Neuron (in vitro differentiated cells): ENCODE results near the gene NABP1.

Source experiments
- H2AFZ ChIP-seq: one replicate; pipeline ENCODE4 v1.6.1; 2013; ENCODE audit warnings: low read depth, mild to moderate bottlenecking, inconsistent platforms, low read length, moderate library complexity
- H3K27me3 ChIP-seq: one replicate; pipeline ENCODE4 v1.6.1; 2013; ENCODE audit warnings: low read length; ENCODE audit not compliant: insufficient read depth
- H3K36me3 ChIP-seq: one replicate; pipeline ENCODE4 v1.6.1; 2013; ENCODE audit warnings: low read length; ENCODE audit not compliant: insufficient read depth
- H3K4me1 ChIP-seq: one replicate; pipeline ENCODE4 v1.6.1; 2013; ENCODE audit warnings: low read length; ENCODE audit not compliant: insufficient read depth
- H3K4me3 ChIP-seq: 2 replicates; pipeline ENCODE4 v1.5.1; 2013; ENCODE audit warnings: mild to moderate bottlenecking, low read length, moderate library complexity
- H3K9me3 ChIP-seq: one replicate; pipeline ENCODE4 v1.6.1; 2013; ENCODE audit warnings: low read length

NABP1 gene

GRCh38 chr2:191677646-191678436 is at the start of gene NABP1:
Gene NABP1, plus strand, starts transcription at chr2:191678136. Its CDS starts 479 bp downstream, at chr2:191678615.
- H3K9me3 ChIP-seq: no peaks in the 10 kb centered on the region
- H3K27me3 ChIP-seq: peaks cover 2% of the 10 kb centered on the region
- peak within 1 kb of the TSS; percentile 60 for H2AFZ ChIP-seq
- H3K36me3 ChIP-seq: no peaks in the 10 kb centered on the region
- peaks cover 6% of the 10 kb centered on the region for H3K4me1 ChIP-seq
- peak within 1 kb of the TSS; percentile 62 for H3K4me3 ChIP-seq

GRCh38 chr2:191629001-191629453 is 48.9 kb upstream of the NABP1 start:
- H2AFZ ChIP-seq: no peak overlapping the region
- H3K27me3 ChIP-seq: no peaks in the 10 kb centered on the region
- no peaks in the 10 kb centered on the region for H3K4me1 ChIP-seq
- no peaks in the 10 kb centered on the region for H3K9me3 ChIP-seq
- no peaks in the 10 kb centered on the region for H3K36me3 ChIP-seq
- H3K4me3 ChIP-seq: no peak overlapping the region

- H3K4me1 ChIP-seq: no peaks in the 10 kb centered on the region
- H3K27me3 ChIP-seq: no peaks in the 10 kb centered on the region
- H3K4me3 ChIP-seq: no peak overlapping the region
- no peak overlapping the region for H2AFZ ChIP-seq
- H3K36me3 ChIP-seq: no peaks in the 10 kb centered on the region
- no peaks in the 10 kb centered on the region for H3K9me3 ChIP-seq
Observed at GRCh38 chr2:191629976-191630712, 47.8 kb upstream of the NABP1 start.

- Histone ChIP-seq H2AFZ (no peak overlapping the region), H3K36me3 (no peaks in the 10 kb centered on the region), H3K9me3 (no peaks in the 10 kb centered on the region), H3K27me3 (no peaks in the 10 kb centered on the region), H3K4me3 (no peak overlapping the region), H3K4me1 (no peaks in the 10 kb centered on the region)
Observed at GRCh38 chr2:191631754-191632153, 46.2 kb upstream of the NABP1 start.

GRCh38 chr2:191632426-191632825 is 45.5 kb upstream of the NABP1 start:
- Histone ChIP-seq H3K4me3 (no peak overlapping the region), H3K27me3 (no peaks in the 10 kb centered on the region), H3K9me3 (no peaks in the 10 kb centered on the region), H3K4me1 (no peaks in the 10 kb centered on the region), H3K36me3 (no peaks in the 10 kb centered on the region), H2AFZ (no peak overlapping the region)

GRCh38 chr2:191634791-191635190 is 43.1 kb upstream of the NABP1 start:
- Histone ChIP-seq H3K4me3 (no peak overlapping the region), H3K27me3 (no peaks in the 10 kb centered on the region), H3K9me3 (no peaks in the 10 kb centered on the region), H2AFZ (no peak overlapping the region), H3K36me3 (no peaks in the 10 kb centered on the region), H3K4me1 (no peaks in the 10 kb centered on the region)

GRCh38 chr2:191635333-191636234 is 42.4 kb upstream of the NABP1 start:
- Histone ChIP-seq H3K4me1 (no peaks in the 10 kb centered on the region), H3K36me3 (no peaks in the 10 kb centered on the region), H3K4me3 (no peak overlapping the region), H2AFZ (no peak overlapping the region), H3K27me3 (no peaks in the 10 kb centered on the region), H3K9me3 (no peaks in the 10 kb centered on the region)

GRCh38 chr2:191636235-191636543 is 41.7 kb upstream of the NABP1 start:
- Histone ChIP-seq H3K4me1 (no peaks in the 10 kb centered on the region), H3K27me3 (no peaks in the 10 kb centered on the region), H3K4me3 (no peak overlapping the region), H3K36me3 (no peaks in the 10 kb centered on the region), H2AFZ (no peak overlapping the region), H3K9me3 (no peaks in the 10 kb centered on the region)

- Histone ChIP-seq H3K27me3 (no peaks in the 10 kb centered on the region), H3K4me1 (no peaks in the 10 kb centered on the region), H3K36me3 (no peaks in the 10 kb centered on the region), H3K9me3 (no peaks in the 10 kb centered on the region), H2AFZ (no peak overlapping the region), H3K4me3 (no peak overlapping the region)
Observed at GRCh38 chr2:191636586-191636985, 41.4 kb upstream of the NABP1 start.

- no peaks in the 10 kb centered on the region for H3K9me3 ChIP-seq
- no peaks in the 10 kb centered on the region for H3K4me1 ChIP-seq
- H3K27me3 ChIP-seq: no peaks in the 10 kb centered on the region
- H3K36me3 ChIP-seq: no peaks in the 10 kb centered on the region
- H2AFZ ChIP-seq: no peak overlapping the region
- H3K4me3 ChIP-seq: no peak overlapping the region
Observed at GRCh38 chr2:191637182-191638078, 40.5 kb upstream of the NABP1 start.

- H2AFZ ChIP-seq: no peak overlapping the region
- H3K36me3 ChIP-seq: no peaks in the 10 kb centered on the region
- H3K27me3 ChIP-seq: no peaks in the 10 kb centered on the region
- H3K4me3 ChIP-seq: no peak overlapping the region
- H3K4me1 ChIP-seq: peaks cover under 1% of the 10 kb centered on the region
- no peaks in the 10 kb centered on the region for H3K9me3 ChIP-seq
Observed at GRCh38 chr2:191638079-191638801, 39.7 kb upstream of the NABP1 start.

- peaks cover 3% of the 10 kb centered on the region for H3K4me1 ChIP-seq
- no peak overlapping the region for H2AFZ ChIP-seq
- no peaks in the 10 kb centered on the region for H3K9me3 ChIP-seq
- no peaks in the 10 kb centered on the region for H3K27me3 ChIP-seq
- no peak overlapping the region for H3K4me3 ChIP-seq
- no peaks in the 10 kb centered on the region for H3K36me3 ChIP-seq
Observed at GRCh38 chr2:191638802-191639172, 39.1 kb upstream of the NABP1 start.
